HG02623 (cell line): ENCODE data around the gene URM1.
A peak's percentile ranks its signal among the peaks of the same experiment; 100 is the strongest.

Source experiments
- ATAC-seq: cut with Tn5 transposase; IDR thresholded peaks from one replicate; pipeline ENCODE4 v1.9.1; 2021; ENCODE audit warnings: moderate library complexity; ENCODE audit not compliant: unreplicated experiment

Gene URM1

DNA sequence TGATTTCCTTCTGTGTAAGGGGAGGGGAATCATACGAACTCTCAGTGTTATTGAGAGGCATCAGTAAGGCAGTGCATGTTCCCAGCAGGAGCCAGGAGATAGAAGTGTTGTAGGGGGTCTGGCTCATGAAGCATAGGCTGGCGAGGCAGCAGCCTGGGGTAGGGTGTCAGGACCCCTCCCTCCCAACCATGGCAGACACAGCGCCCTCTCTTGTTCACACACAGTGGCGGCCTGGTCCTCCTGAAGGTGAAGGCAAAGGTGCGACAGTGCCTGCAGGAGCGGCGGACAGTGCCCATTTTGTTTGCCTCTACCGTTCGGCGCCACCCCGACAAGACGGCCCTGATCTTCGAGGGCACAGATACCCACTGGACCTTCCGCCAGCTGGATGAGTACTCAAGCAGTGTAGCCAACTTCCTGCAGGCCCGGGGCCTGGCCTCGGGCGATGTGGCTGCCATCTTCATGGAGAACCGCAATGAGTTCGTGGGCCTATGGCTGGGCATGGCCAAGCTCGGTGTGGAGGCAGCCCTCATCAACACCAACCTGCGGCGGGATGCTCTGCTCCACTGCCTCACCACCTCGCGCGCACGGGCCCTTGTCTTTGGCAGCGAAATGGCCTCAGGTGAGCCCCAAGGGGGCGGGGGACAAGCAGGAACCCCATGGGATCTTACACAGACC, 26.1 kb upstream of the URM1 start:
- no peak for ATAC-seq

- ATAC-seq = no peak
Observed at GRCh38 chr9:128349125-128349524, 22.0 kb upstream of the URM1 start.

DNA sequence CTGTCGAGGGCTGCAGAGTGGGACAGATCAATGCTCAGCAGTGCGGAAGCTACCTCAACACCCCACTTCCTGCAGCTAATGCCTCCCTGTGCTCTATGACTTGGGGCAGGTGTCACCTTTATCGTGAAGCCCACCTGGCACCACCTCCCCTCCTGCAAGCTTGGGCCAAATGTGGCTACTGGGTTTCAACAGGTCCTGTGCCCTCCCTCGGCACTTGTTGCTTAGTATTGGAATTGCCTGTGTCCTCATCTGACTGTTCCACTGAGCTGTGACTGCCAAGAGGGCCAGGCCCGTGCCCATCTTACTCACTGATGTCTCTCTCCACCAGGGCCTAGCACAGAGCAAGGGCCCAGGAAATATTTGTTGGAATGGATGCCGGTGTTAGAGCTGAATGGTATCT, 21.4 kb upstream of the URM1 start:
- ATAC-seq = no peak

GRCh38 chr9:128355451-128355850, 15.7 kb upstream of the URM1 start:
- no peak for ATAC-seq

- no peak for ATAC-seq
Observed at GRCh38 chr9:128358090-128358489, 13.1 kb upstream of the URM1 start.

- ATAC-seq = no peak
Observed at GRCh38 chr9:128358861-128359260, 12.3 kb upstream of the URM1 start.

- ATAC-seq = no peak
Observed at GRCh38 chr9:128360826-128361225, 10.3 kb upstream of the URM1 start.

- ATAC-seq = no peak
Observed at GRCh38 chr9:128361296-128361985, 9.7 kb upstream of the URM1 start.

DNA sequence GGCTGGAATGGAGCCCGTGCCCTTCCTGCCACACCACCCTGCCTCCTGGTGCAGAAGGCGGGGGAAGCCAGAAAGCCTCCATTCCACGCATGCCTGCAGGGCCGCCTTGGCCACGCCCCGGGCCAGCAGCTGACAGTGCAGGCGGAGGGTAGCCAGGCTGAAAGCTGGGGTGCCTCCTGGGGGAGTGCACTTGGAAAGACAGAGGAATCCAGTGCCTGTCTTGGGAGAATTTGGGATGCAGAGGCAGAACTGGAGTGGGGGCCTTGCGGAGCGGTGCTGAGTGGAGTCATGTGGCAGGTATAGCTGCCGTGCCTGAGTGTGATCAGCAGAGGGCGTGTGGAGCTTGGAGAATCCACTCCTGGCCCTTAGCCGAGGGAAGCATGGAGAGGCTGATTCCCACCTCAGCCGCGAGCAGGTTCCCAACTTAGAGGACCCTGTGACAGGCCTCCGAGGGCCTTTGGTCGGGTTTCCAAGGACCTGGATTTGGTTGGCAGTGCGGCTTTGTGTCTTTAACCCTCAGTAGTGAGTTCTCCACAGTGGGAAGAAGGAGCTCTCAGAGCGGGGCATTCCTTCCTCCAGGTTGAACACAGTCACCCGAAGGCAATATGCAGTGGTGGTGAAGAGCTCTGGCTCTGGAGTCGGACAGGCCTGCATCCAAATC, 9.1 kb upstream of the URM1 start:
- peak; percentile 68 for ATAC-seq

DNA sequence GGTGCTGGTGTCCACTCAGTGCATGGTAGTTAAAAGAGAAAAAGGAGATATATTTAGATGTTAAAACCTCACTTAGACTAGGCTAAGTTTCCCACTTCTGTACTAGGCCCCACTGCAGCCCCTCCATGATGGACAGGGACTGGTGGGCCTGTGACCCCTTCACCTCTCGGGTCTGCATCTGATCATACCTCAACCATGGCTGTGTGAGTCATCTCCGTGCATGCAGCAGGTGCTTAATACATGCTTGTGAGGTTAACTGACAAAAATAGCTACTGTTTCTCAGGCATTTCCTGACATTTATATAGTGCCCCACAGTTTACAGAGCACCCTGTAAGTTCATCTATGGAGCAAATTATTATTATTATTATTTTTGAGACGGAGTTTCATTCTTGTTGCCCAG, 8.4 kb upstream of the URM1 start:
- ATAC-seq = no peak

- no peak for ATAC-seq
Observed at GRCh38 chr9:128365525-128365924, 5.6 kb upstream of the URM1 start.

- no peak for ATAC-seq
Observed at GRCh38 chr9:128369024-128369706, 2.0 kb upstream of the URM1 start.

DNA sequence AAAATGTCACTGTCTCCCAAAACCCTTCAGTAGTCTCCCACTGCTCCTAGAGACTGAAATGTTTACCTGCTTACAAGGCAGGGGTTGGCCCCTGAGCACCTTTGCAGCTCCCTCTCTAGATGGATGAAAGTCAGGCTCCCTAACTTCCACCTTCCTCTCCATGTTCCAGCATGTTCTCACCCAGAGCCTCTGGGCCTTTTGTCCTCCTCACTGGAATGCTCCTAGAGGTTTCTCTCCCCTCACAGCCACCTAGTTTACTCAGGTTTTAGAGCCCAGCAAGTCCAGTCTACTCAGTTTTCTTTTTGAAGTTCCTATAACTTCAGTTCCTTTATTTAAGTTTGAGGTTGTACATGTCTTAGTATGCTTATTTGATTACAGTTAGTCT, 815 bp upstream of the URM1 start:
- no peak for ATAC-seq

DNA sequence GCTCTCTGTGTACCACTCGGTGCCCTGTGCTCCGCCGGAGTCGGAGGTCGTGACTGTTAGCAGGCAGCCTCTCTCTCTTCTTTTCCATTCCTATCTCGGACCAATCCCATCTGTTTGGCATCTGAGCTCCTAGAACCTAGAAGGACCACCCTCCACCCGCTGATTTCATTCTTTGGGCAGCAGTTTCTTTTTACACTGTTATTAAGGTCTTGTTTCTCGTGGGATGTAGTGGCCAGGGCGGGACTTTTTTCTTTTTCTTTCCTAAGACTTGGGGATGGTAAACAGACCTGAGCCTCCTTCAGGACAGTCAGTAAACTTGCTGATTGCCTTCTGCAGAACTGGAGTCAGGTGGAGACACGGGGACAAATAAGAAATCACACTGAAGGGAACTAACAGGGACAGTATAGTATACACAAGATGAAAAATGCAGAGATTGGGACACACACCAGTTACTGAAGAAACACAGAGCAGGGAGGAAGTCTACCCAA, 500 bp downstream of the URM1 start:
- no peak for ATAC-seq

DNA sequence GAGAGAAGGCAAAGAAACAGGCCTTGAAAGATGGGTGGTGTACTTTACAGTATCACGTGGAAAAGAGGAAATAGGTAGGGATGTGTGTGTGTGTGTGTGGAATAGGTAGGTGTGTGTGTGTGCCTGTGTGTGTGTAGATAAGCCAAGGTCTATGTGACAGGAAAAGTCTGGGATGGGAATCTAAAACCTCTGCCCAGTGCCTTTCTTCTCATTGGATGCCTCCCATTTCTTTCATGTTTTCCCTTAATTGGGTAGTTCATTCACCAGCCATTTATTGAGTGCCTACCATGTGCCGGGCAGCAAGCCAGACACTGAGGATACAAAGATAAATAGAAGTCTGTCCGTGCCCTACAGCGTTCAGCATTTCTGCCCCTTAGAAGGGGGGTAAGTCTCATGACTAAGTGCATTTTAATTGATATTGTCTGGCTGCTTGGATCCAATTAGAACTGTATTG, 1.0 kb downstream of the URM1 start:
- no peak for ATAC-seq

DNA sequence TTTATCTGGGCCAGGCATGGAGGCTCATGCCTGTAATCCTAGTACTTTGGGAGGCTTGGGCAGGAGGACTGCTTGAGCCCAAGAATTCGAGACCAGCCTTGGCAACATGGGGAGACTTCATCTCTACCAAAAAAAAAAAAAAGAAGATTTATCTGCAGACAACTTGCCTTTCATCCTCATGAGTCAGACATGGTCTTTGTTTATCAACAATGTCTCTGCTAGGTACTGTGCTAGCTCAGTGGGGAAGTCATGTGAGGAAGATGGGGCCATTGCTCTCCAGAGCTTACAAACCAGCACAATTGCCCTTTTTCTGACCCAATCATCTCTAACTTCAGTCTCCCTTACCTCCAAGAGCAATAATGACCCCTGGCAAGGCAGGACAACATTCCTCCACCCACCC, 1.6 kb downstream of the URM1 start:
- ATAC-seq = no peak

GRCh38 chr9:128374221-128374675, 3.1 kb downstream of the URM1 start:
- ATAC-seq = no peak

GRCh38 chr9:128375865-128376264, 4.7 kb downstream of the URM1 start:
- ATAC-seq = no peak

GRCh38 chr9:128382261-128382660, 11.1 kb downstream of the URM1 start:
- no peak for ATAC-seq

- ATAC-seq = no peak
Observed at GRCh38 chr9:128383007-128383753, 12.0 kb downstream of the URM1 start.

- no peak for ATAC-seq
Observed at GRCh38 chr9:128383791-128384190, 12.6 kb downstream of the URM1 start.
